Measurements from ENCODE around the gene RAB35.
A peak's percentile ranks its signal among the peaks of the same experiment; 100 is the strongest.

The RAB35 gene

DNA sequence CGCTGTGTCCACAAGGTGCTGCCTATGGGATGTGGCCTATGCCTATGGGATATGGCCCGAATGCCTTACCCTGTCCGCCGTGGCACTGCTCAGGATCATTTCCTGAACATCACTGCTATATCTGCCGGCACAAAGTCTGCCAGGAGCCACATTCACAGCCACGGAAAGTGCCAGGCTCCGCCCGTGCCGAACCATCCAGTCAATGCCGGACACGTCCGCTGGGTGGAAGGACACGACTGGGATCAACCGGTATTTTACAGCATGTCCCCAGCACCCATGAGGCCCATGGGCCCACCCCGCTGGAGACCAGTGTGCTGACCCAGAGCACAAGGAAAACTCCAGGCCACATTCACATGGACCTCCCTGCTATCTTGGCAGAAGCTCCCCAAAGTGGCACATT is 14.6 kb upstream of the RAB35 start:
- TF ChIP-seq, protein P1, sequence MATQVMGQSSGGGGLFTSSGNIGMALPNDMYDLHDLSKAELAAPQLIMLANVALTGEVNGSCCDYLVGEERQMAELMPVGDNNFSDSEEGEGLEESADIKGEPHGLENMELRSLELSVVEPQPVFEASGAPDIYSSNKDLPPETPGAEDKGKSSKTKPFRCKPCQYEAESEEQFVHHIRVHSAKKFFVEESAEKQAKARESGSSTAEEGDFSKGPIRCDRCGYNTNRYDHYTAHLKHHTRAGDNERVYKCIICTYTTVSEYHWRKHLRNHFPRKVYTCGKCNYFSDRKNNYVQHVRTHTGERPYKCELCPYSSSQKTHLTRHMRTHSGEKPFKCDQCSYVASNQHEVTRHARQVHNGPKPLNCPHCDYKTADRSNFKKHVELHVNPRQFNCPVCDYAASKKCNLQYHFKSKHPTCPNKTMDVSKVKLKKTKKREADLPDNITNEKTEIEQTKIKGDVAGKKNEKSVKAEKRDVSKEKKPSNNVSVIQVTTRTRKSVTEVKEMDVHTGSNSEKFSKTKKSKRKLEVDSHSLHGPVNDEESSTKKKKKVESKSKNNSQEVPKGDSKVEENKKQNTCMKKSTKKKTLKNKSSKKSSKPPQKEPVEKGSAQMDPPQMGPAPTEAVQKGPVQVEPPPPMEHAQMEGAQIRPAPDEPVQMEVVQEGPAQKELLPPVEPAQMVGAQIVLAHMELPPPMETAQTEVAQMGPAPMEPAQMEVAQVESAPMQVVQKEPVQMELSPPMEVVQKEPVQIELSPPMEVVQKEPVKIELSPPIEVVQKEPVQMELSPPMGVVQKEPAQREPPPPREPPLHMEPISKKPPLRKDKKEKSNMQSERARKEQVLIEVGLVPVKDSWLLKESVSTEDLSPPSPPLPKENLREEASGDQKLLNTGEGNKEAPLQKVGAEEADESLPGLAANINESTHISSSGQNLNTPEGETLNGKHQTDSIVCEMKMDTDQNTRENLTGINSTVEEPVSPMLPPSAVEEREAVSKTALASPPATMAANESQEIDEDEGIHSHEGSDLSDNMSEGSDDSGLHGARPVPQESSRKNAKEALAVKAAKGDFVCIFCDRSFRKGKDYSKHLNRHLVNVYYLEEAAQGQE (IDR thresholded peaks at IDR 0.05; ENCODE audit: insufficient replicate concordance, low read depth) = no peak
- TF ChIP-seq SPI1 (IDR thresholded peaks at IDR 0.05; ENCODE audit: borderline replicate concordance, low read depth) (no peak), POLR2AphosphoS5 (IDR thresholded peaks at IDR 0.05; ENCODE audit: low read depth) (no peak), GABPA (IDR thresholded peaks at IDR 0.05; ENCODE audit: low read depth) (no peak)
- TF ChIP-seq, protein P2, sequence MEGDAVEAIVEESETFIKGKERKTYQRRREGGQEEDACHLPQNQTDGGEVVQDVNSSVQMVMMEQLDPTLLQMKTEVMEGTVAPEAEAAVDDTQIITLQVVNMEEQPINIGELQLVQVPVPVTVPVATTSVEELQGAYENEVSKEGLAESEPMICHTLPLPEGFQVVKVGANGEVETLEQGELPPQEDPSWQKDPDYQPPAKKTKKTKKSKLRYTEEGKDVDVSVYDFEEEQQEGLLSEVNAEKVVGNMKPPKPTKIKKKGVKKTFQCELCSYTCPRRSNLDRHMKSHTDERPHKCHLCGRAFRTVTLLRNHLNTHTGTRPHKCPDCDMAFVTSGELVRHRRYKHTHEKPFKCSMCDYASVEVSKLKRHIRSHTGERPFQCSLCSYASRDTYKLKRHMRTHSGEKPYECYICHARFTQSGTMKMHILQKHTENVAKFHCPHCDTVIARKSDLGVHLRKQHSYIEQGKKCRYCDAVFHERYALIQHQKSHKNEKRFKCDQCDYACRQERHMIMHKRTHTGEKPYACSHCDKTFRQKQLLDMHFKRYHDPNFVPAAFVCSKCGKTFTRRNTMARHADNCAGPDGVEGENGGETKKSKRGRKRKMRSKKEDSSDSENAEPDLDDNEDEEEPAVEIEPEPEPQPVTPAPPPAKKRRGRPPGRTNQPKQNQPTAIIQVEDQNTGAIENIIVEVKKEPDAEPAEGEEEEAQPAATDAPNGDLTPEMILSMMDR (IDR thresholded peaks at IDR 0.05; ENCODE audit: insufficient read depth, low read length) = no peak
- DNase-seq (ENCODE audit: low read depth in 1 of 2, low spot score in 1 of 2) = no peak
- H3K27ac ChIP-seq (replicated peaks) = no peak overlapping the region

DNA sequence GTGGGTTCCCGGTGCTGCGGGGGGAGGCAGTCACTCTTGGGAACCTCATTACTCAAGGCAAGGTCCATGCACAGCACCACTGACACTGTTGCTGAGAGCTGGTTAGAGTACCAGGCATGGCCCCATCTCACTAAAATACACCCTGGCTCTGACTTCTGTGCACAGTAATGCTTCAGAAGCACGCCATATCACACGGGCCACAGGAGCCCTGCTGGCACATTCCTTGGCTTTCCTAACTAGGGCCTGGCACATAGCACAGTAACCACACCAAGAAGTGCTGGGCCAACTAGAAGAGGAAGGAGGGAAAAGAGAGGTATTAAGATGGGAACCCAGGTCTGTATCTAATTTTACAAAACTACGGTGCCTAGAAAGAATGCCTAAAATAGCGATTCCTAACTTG is 13.5 kb upstream of the RAB35 start:
- Histone ChIP-seq H3K27ac (replicated peaks) (no peak overlapping the region), H3K27me3 (ENCODE audit: insufficient read depth, poor library complexity, severe bottlenecking) (no peaks in the 10 kb centered on the region), H3K4me3 (replicated peaks; ENCODE audit: insufficient read depth, low read length) (no peak overlapping the region)
- no peak for DNase-seq (ENCODE audit: low read depth in 1 of 2, low spot score in 1 of 2)
- TF ChIP-seq, protein P1 (IDR thresholded peaks at IDR 0.05; ENCODE audit: insufficient replicate concordance, low read depth) = no peak
- TF ChIP-seq POLR2AphosphoS5 (IDR thresholded peaks at IDR 0.05; ENCODE audit: low read depth) (no peak), SPI1 (IDR thresholded peaks at IDR 0.05; ENCODE audit: borderline replicate concordance, low read depth) (no peak), GABPA (IDR thresholded peaks at IDR 0.05; ENCODE audit: low read depth) (no peak)
- TF ChIP-seq, protein P2 (IDR thresholded peaks at IDR 0.05; ENCODE audit: insufficient read depth, low read length) = no peak

More for the DNA sequence above, 14.6 kb upstream of the RAB35 start:
- H3K27me3 ChIP-seq (ENCODE audit: insufficient read depth, poor library complexity, severe bottlenecking) = no peaks in the 10 kb centered on the region
- no peak overlapping the region for H3K4me3 ChIP-seq (replicated peaks; ENCODE audit: insufficient read depth, low read length)

DNA sequence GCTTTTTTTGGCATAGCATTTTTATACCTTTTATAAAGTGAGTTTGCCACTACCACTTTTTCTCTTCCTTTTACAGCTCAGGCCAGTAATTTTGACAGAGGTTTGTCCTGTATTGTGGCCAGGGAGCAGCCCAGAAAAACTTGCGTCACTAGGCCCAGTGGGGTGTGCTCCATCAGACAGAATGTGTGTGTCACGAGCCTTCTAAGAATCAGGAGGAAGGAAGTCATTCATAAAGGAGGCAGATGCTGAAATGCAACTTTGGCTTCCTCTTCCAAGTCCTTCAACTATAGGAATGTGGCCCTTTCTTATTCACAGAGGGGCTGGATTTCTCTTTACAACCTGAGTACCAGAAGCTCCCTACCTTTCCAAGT is 10.1 kb upstream of the RAB35 start:
- TF ChIP-seq, protein P1 (IDR thresholded peaks at IDR 0.05; ENCODE audit: insufficient replicate concordance, low read depth) = no peak
- TF ChIP-seq POLR2AphosphoS5 (IDR thresholded peaks at IDR 0.05; ENCODE audit: low read depth) (0 out of 2 replicates have a peak, but pooled peaks have one; percentile 38), SPI1 (IDR thresholded peaks at IDR 0.05; ENCODE audit: borderline replicate concordance, low read depth) (peak; percentile 86), GABPA (IDR thresholded peaks at IDR 0.05; ENCODE audit: low read depth) (no peak)
- TF ChIP-seq, protein P2 (IDR thresholded peaks at IDR 0.05; ENCODE audit: insufficient read depth, low read length) = no peak
- Histone ChIP-seq H3K27me3 (ENCODE audit: insufficient read depth, poor library complexity, severe bottlenecking) (no peaks in the 10 kb centered on the region), H3K4me3 (replicated peaks; ENCODE audit: insufficient read depth, low read length) (no peak overlapping the region), H3K27ac (replicated peaks) (peak overlapping the region; percentile 9)
- peak; percentile 80 to 88 for DNase-seq (ENCODE audit: low read depth in 1 of 2, low spot score in 1 of 2)

Data from HL-60 (cell line).